Measurements from ENCODE around the gene ARMH3.

Gene ARMH3

GRCh38 chr10:101894266-101894665, 161.7 kb downstream of the ARMH3 start:
- no peak for DNase-seq

GRCh38 chr10:101893510-101894120, 162.4 kb downstream of the ARMH3 start:
- DNase-seq: no peak

- no peak for DNase-seq
These were observed 163.1 kb downstream of the ARMH3 start for GRCh38 chr10:101892782-101893391.

- peak; percentile 43 for DNase-seq
These were observed 166.4 kb downstream of the ARMH3 start for GRCh38 chr10:101889256-101890210.

GRCh38 chr10:101888251-101888949, 167.6 kb downstream of the ARMH3 start:
- no peak for DNase-seq

GRCh38 chr10:101887775-101888174, 168.2 kb downstream of the ARMH3 start:
- no peak for DNase-seq

- no peak for DNase-seq
These were observed 169.3 kb downstream of the ARMH3 start for GRCh38 chr10:101886521-101887312.

- no peak for DNase-seq
These were observed 174.8 kb downstream of the ARMH3 start for GRCh38 chr10:101881036-101881774.

GRCh38 chr10:101880232-101880573, 175.8 kb downstream of the ARMH3 start:
- DNase-seq: no peak

- DNase-seq: no peak
These were observed 176.3 kb downstream of the ARMH3 start for GRCh38 chr10:101879456-101880231.

GRCh38 chr10:101878869-101879268, 177.1 kb downstream of the ARMH3 start:
- no peak for DNase-seq

- no peak for DNase-seq
These were observed 180.8 kb downstream of the ARMH3 start for GRCh38 chr10:101875068-101875688.

GRCh38 chr10:101874252-101874651, 181.7 kb downstream of the ARMH3 start:
- DNase-seq: no peak

- no peak for DNase-seq
These were observed 188.0 kb downstream of the ARMH3 start for GRCh38 chr10:101867931-101868330.

GRCh38 chr10:101859530-101859929, 196.4 kb downstream of the ARMH3 start:
- DNase-seq: no peak

- no peak for DNase-seq
These were observed 197.1 kb downstream of the ARMH3 start for GRCh38 chr10:101858723-101859500.

GRCh38 chr10:101857802-101858476, 198.0 kb downstream of the ARMH3 start:
- DNase-seq: no peak

- no peak for DNase-seq
These were observed 199.3 kb downstream of the ARMH3 start for GRCh38 chr10:101856626-101857025.
